ENCODE results near the gene CD46. TPM values are rescaled to one million over a fixed set of nuclear protein-coding genes. Genes with fewer than 3 reads are reported as not detected.
A peak's percentile ranks its signal among the peaks of the same experiment; 100 is the strongest.
"Not testable (repeated sequence)": the region's sequence is repeated elsewhere in the genome, so short reads cannot be mapped to it uniquely, and the experiment has no call there.

Gene CD46
- total RNA-seq, 1 experiment from 2014 or later: 152 TPM

DNA sequence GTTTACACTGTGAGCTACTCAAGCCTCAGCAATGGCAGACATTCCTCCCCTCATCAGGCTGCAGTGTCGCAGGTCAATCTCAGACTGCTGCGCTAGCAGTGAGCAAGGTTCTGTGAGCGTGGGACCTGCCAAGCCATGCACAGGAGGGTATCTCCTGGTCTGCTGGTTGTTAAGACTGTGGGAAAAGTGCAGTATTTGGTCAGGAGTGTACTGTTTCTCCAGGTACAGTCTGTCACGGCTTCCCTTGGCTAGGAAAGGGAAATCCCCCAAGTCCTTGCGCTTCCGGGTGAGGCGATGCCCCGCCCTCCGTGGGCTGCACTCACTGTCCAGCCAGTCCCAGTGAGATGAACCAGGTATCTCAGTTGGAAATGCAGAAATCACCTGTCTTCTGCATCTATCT, 24.2 kb downstream of the CD46 start:
- not testable (repeated sequence) for H4K20me1 ChIP-seq (ENCODE audit: insufficient read depth, low read depth, low read length); H3K4me2 ChIP-seq (ENCODE audit: low read depth, low read length, poor library complexity, severe bottlenecking); DNase-seq; H3K4me3 ChIP-seq (ENCODE audit: low read length); H2AFZ ChIP-seq (ENCODE audit: low read length); H3K4me1 ChIP-seq (ENCODE audit: low read length); H3K27me3 ChIP-seq (ENCODE audit: low read length); H3K27ac ChIP-seq (ENCODE audit: low read length); H3K9me2 ChIP-seq (replicated peaks; ENCODE audit: insufficient read depth, low read length); H3K9me3 ChIP-seq (ENCODE audit: low read length); H3K9ac ChIP-seq (ENCODE audit: low read length)
- Histone ChIP-seq H3K36me3 (ENCODE audit: insufficient read depth, low read length) (peaks cover 42% of the 10 kb centered on the region), H3K79me2 (ENCODE audit: low read length) (peaks cover 58% of the 10 kb centered on the region)

- peaks cover 47% of the 10 kb centered on the region for H3K36me3 ChIP-seq (ENCODE audit: insufficient read depth, low read length)
- H2AFZ ChIP-seq (ENCODE audit: low read length); H3K4me2 ChIP-seq (ENCODE audit: low read depth, low read length, poor library complexity, severe bottlenecking): not testable (repeated sequence)
These were observed 25.6 kb downstream of the CD46 start for GRCh38 chr1:207777412-207777811.

DNA sequence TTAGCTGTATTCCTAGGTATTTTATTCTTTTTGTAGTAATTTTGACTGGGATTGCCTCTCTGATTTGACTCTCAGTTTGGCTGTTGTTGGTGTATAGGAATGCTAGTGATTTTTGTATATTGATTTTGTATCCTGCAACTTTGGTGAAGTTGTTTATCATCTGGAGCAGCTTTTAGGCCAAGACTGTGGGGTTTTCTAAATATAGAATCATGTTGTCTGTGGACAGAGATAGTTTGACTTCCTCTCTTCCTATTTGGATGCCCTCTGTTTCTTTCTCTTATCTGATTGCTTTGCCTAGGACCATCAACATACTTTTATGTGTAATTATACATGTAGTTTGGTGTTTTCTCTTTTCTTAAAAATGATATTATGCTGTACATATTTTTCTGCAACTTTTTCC, 27.2 kb downstream of the CD46 start:
- DNase-seq: no peak
- 0 out of 2 replicates have a peak, but pooled peaks cover 6% of the 10 kb centered on the region for H3K9me2 ChIP-seq (replicated peaks; ENCODE audit: insufficient read depth, low read length)
- H3K4me2 ChIP-seq (ENCODE audit: low read depth, low read length, poor library complexity, severe bottlenecking): no peak overlapping the region
- peaks cover 56% of the 10 kb centered on the region for H3K36me3 ChIP-seq (ENCODE audit: insufficient read depth, low read length)
- H3K27ac ChIP-seq (ENCODE audit: low read length): no peak overlapping the region
- no peaks in the 10 kb centered on the region for H3K27me3 ChIP-seq (ENCODE audit: low read length)
- peaks cover 69% of the 10 kb centered on the region for H3K79me2 ChIP-seq (ENCODE audit: low read length)
- no peaks in the 10 kb centered on the region for H3K9me3 ChIP-seq (ENCODE audit: low read length)
- H2AFZ ChIP-seq (ENCODE audit: low read length): no peak overlapping the region
- no peaks in the 10 kb centered on the region for H3K4me1 ChIP-seq (ENCODE audit: low read length)
- H3K9ac ChIP-seq (ENCODE audit: low read length): no peak overlapping the region
- no peak overlapping the region for H3K4me3 ChIP-seq (ENCODE audit: low read length)
- H4K20me1 ChIP-seq (ENCODE audit: insufficient read depth, low read depth, low read length): no peaks in the 10 kb centered on the region

More at GRCh38 chr1:207777412-207777811, 25.6 kb downstream of the CD46 start:
- not testable (repeated sequence) for H3K9me3 ChIP-seq (ENCODE audit: low read length); H3K4me3 ChIP-seq (ENCODE audit: low read length); H4K20me1 ChIP-seq (ENCODE audit: insufficient read depth, low read depth, low read length); H3K9me2 ChIP-seq (replicated peaks; ENCODE audit: insufficient read depth, low read length); DNase-seq; H3K9ac ChIP-seq (ENCODE audit: low read length); H3K27ac ChIP-seq (ENCODE audit: low read length); H3K27me3 ChIP-seq (ENCODE audit: low read length); H3K4me1 ChIP-seq (ENCODE audit: low read length)
- H3K79me2 ChIP-seq (ENCODE audit: low read length): peaks cover 71% of the 10 kb centered on the region

DNA sequence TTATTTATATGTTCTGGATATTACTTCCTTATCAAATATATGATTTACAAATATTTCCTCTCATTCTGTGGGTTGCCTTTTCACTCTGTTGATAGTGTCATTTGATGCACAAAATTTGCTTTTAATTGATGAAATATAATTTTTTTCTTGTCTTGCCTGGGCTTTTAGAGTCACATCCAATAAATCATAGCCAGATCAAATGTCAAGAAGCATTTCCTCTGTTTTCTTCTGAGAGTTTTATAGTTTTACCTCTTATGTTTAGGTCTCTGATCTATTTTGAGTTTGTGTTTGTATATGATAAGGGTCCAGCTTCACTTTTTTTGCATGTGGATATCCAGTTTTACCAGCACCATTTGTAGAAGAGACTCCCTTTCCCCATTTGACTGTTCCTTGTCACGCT, 29.5 kb downstream of the CD46 start:
- H3K4me2 ChIP-seq (ENCODE audit: low read depth, low read length, poor library complexity, severe bottlenecking): no peak overlapping the region
- no peak for DNase-seq
- H3K9me3 ChIP-seq (ENCODE audit: low read length): no peaks in the 10 kb centered on the region
- no peak overlapping the region for H3K27ac ChIP-seq (ENCODE audit: low read length)
- H3K79me2 ChIP-seq (ENCODE audit: low read length): peaks cover 58% of the 10 kb centered on the region
- H3K4me1 ChIP-seq (ENCODE audit: low read length): no peaks in the 10 kb centered on the region
- 0 out of 2 replicates have a peak, but pooled peaks cover 6% of the 10 kb centered on the region for H3K9me2 ChIP-seq (replicated peaks; ENCODE audit: insufficient read depth, low read length)
- H3K9ac ChIP-seq (ENCODE audit: low read length): no peak overlapping the region
- H3K36me3 ChIP-seq (ENCODE audit: insufficient read depth, low read length): peaks cover 64% of the 10 kb centered on the region
- no peaks in the 10 kb centered on the region for H3K27me3 ChIP-seq (ENCODE audit: low read length)
- no peak overlapping the region for H2AFZ ChIP-seq (ENCODE audit: low read length)
- no peaks in the 10 kb centered on the region for H4K20me1 ChIP-seq (ENCODE audit: insufficient read depth, low read depth, low read length)
- no peak overlapping the region for H3K4me3 ChIP-seq (ENCODE audit: low read length)

GRCh38 chr1:207787776-207788175, 35.9 kb downstream of the CD46 start:
- Histone ChIP-seq H3K4me1 (ENCODE audit: low read length) (no peaks in the 10 kb centered on the region), H2AFZ (ENCODE audit: low read length) (no peak overlapping the region), H3K36me3 (ENCODE audit: insufficient read depth, low read length) (peaks cover 29% of the 10 kb centered on the region; the same call in 1 of the 2 replicates), H4K20me1 (ENCODE audit: insufficient read depth, low read depth, low read length) (no peaks in the 10 kb centered on the region), H3K4me3 (ENCODE audit: low read length) (no peak overlapping the region), H3K4me2 (ENCODE audit: low read depth, low read length, poor library complexity, severe bottlenecking) (no peak overlapping the region), H3K27ac (ENCODE audit: low read length) (no peak overlapping the region), H3K9me3 (ENCODE audit: low read length) (no peaks in the 10 kb centered on the region), H3K9me2 (replicated peaks; ENCODE audit: insufficient read depth, low read length) (no peaks in the 10 kb centered on the region), H3K9ac (ENCODE audit: low read length) (no peak overlapping the region), H3K27me3 (ENCODE audit: low read length) (no peaks in the 10 kb centered on the region), H3K79me2 (ENCODE audit: low read length) (no peaks in the 10 kb centered on the region; the same call in 1 of the 2 replicates)
- peak; percentile 26 for DNase-seq

GRCh38 chr1:207789386-207789785, 37.5 kb downstream of the CD46 start:
- DNase-seq: peak; percentile 32
- Histone ChIP-seq H3K4me3 (ENCODE audit: low read length) (no peak overlapping the region), H3K9ac (ENCODE audit: low read length) (no peak overlapping the region), H3K79me2 (ENCODE audit: low read length) (no peaks in the 10 kb centered on the region; the same call in 1 of the 2 replicates), H3K9me2 (replicated peaks; ENCODE audit: insufficient read depth, low read length) (no peaks in the 10 kb centered on the region), H3K4me1 (ENCODE audit: low read length) (no peaks in the 10 kb centered on the region), H3K27me3 (ENCODE audit: low read length) (no peaks in the 10 kb centered on the region), H3K27ac (ENCODE audit: low read length) (no peak overlapping the region), H2AFZ (ENCODE audit: low read length) (no peak overlapping the region), H4K20me1 (ENCODE audit: insufficient read depth, low read depth, low read length) (no peaks in the 10 kb centered on the region), H3K4me2 (ENCODE audit: low read depth, low read length, poor library complexity, severe bottlenecking) (no peak overlapping the region), H3K9me3 (ENCODE audit: low read length) (no peaks in the 10 kb centered on the region), H3K36me3 (ENCODE audit: insufficient read depth, low read length) (peaks cover 16% of the 10 kb centered on the region; the same call in 1 of the 2 replicates)

DNA sequence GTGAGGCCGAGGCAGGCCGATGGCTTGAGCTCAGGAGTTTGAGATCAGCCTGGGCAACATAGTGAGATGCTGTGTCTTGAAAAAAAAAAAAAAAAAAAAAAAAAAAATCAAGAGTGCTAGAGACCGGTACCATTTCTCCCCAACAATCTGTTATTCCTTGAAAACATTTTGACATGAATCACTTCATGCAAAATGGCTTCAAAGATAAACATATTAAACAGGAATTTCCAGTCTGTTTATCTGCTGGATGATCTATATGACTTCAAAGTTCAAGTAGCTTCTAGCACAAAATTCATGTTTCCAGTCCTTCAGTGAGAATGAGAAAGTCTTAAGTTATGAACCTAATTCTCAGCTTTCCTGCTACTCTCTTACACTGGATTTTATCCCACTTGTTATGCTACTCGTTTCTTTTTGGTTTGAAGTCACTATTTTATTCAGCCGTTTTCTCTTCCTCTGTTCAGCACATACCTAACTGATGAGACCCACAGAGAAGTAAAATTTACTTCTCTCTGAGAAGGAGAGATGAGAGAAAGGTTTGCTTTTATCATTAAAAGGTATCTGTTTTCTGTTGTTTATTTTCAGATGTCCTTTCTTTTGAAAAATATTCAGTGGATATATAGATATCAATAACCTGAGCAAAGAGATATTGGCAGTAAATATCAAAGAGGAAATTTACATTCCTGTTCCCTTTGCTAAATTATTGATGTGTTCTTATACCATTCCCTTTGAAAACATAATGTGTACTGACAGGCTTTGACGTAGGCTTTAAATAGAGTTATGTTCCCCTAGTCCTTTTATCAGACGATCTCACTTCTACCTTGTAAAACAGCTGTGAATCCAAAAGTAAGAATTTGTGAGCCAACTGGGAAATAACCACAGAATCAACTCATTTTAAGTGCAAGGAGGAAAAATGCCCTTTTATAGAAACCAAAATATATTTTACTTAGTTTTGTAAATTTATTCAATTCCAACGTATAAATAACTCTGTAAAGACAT, 38.2 kb downstream of the CD46 start:
- no peak overlapping the region for H2AFZ ChIP-seq (ENCODE audit: low read length)
- H3K36me3 ChIP-seq (ENCODE audit: insufficient read depth, low read length): peaks cover 16% of the 10 kb centered on the region; the same call in 1 of the 2 replicates
- no peaks in the 10 kb centered on the region for H3K4me1 ChIP-seq (ENCODE audit: low read length)
- H3K9me2 ChIP-seq (replicated peaks; ENCODE audit: insufficient read depth, low read length): no peaks in the 10 kb centered on the region
- no peak overlapping the region for H3K4me3 ChIP-seq (ENCODE audit: low read length)
- H3K9ac ChIP-seq (ENCODE audit: low read length): no peak overlapping the region
- H3K9me3 ChIP-seq (ENCODE audit: low read length): no peaks in the 10 kb centered on the region
- no peaks in the 10 kb centered on the region; the same call in 1 of the 2 replicates for H3K79me2 ChIP-seq (ENCODE audit: low read length)
- H3K4me2 ChIP-seq (ENCODE audit: low read depth, low read length, poor library complexity, severe bottlenecking): no peak overlapping the region
- H3K27me3 ChIP-seq (ENCODE audit: low read length): no peaks in the 10 kb centered on the region
- no peaks in the 10 kb centered on the region for H4K20me1 ChIP-seq (ENCODE audit: insufficient read depth, low read depth, low read length)
- DNase-seq: no peak
- no peak overlapping the region for H3K27ac ChIP-seq (ENCODE audit: low read length)

GRCh38 chr1:207791290-207791689, 39.4 kb downstream of the CD46 start:
- no peak for DNase-seq
- no peak overlapping the region for H3K9ac ChIP-seq (ENCODE audit: low read length)
- H3K4me3 ChIP-seq (ENCODE audit: low read length): no peak overlapping the region
- peaks cover 11% of the 10 kb centered on the region; the same call in 1 of the 2 replicates for H3K36me3 ChIP-seq (ENCODE audit: insufficient read depth, low read length)
- no peak overlapping the region for H3K27ac ChIP-seq (ENCODE audit: low read length)
- no peaks in the 10 kb centered on the region for H3K9me3 ChIP-seq (ENCODE audit: low read length)
- H2AFZ ChIP-seq (ENCODE audit: low read length): no peak overlapping the region
- no peak overlapping the region for H3K4me2 ChIP-seq (ENCODE audit: low read depth, low read length, poor library complexity, severe bottlenecking)
- H3K9me2 ChIP-seq (replicated peaks; ENCODE audit: insufficient read depth, low read length): no peaks in the 10 kb centered on the region
- H3K79me2 ChIP-seq (ENCODE audit: low read length): no peaks in the 10 kb centered on the region; the same call in 1 of the 2 replicates
- H3K4me1 ChIP-seq (ENCODE audit: low read length): no peaks in the 10 kb centered on the region
- H4K20me1 ChIP-seq (ENCODE audit: insufficient read depth, low read depth, low read length): no peaks in the 10 kb centered on the region
- no peaks in the 10 kb centered on the region for H3K27me3 ChIP-seq (ENCODE audit: low read length)
